Central memory CD4-positive, alpha-beta T cell (primary cell): ENCODE results near the gene DHRSX.

Experiments
- DNase-seq: peaks from one replicate; pipeline ENCODE4 v3.0.0; 2022

The DHRSX gene

GRCh38 chrX:2451501-2452316 lies 49.1 kb downstream of the DHRSX start:
- DNase-seq: no peak

GRCh38 chrX:2450681-2451080 lies 50.1 kb downstream of the DHRSX start:
- no peak for DNase-seq

- no peak for DNase-seq
Measured at GRCh38 chrX:2449135-2449886, 51.5 kb downstream of the DHRSX start.

- no peak for DNase-seq
Measured at GRCh38 chrX:2447484-2447883, 53.3 kb downstream of the DHRSX start.

GRCh38 chrX:2446815-2447214 lies 54.0 kb downstream of the DHRSX start:
- no peak for DNase-seq

GRCh38 chrX:2445662-2446623 lies 54.8 kb downstream of the DHRSX start:
- DNase-seq: no peak

GRCh38 chrX:2442694-2443093 lies 58.1 kb downstream of the DHRSX start:
- DNase-seq: no peak

GRCh38 chrX:2441466-2441865 lies 59.3 kb downstream of the DHRSX start:
- DNase-seq: no peak

GRCh38 chrX:2439613-2440012 lies 61.2 kb downstream of the DHRSX start:
- DNase-seq: no peak

GRCh38 chrX:2435465-2435864 lies 65.3 kb downstream of the DHRSX start:
- no peak for DNase-seq

- no peak for DNase-seq
Measured at GRCh38 chrX:2434270-2435163, 66.3 kb downstream of the DHRSX start.

GRCh38 chrX:2432298-2432863 lies 68.4 kb downstream of the DHRSX start:
- DNase-seq: no peak

- no peak for DNase-seq
Measured at GRCh38 chrX:2430265-2430825, 70.4 kb downstream of the DHRSX start.

GRCh38 chrX:2427737-2428136 lies 73.0 kb downstream of the DHRSX start:
- DNase-seq: no peak

- DNase-seq: no peak
Measured at GRCh38 chrX:2427147-2427546, 73.6 kb downstream of the DHRSX start.

- no peak for DNase-seq
Measured at GRCh38 chrX:2426289-2426882, 74.4 kb downstream of the DHRSX start.

- DNase-seq: no peak
Measured at GRCh38 chrX:2425286-2426071, 75.3 kb downstream of the DHRSX start.

GRCh38 chrX:2424317-2424716 lies 76.5 kb downstream of the DHRSX start:
- no peak for DNase-seq

- DNase-seq: no peak
Measured at GRCh38 chrX:2423899-2424298, 76.9 kb downstream of the DHRSX start.

GRCh38 chrX:2423282-2423681 lies 77.5 kb downstream of the DHRSX start:
- DNase-seq: no peak
